Endothelial cell of umbilical vein (primary cell): ENCODE data around the gene SCAANT1.

ENCODE experiments used
- CTCF ChIP-seq, 2 donors: IDR thresholded peaks; 1 replicate in 1 of 2; 2 replicates in 1 of 2; pipeline ENCODE4 v1.5.1; 2011; ENCODE audit warnings: low read length in 2 of 2, mild to moderate bottlenecking in 2 of 2, moderate library complexity in 2 of 2, control low read depth in 1 of 2, inconsistent platforms in 1 of 2, low read depth in 1 of 2; ENCODE audit not compliant: insufficient read depth in 1 of 2; ENCODE audit errors: extremely low read depth in 1 of 2
- EZH2 ChIP-seq: IDR thresholded peaks from 2 replicates; pipeline ENCODE4 v1.6.1; 2012; ENCODE audit warnings: borderline replicate concordance, low read depth, mild to moderate bottlenecking, moderate library complexity, low read length, inconsistent platforms; ENCODE audit not compliant: severe bottlenecking
- GATA2 ChIP-seq: IDR thresholded peaks from 2 replicates; pipeline ENCODE4 v1.7.0; 2011; ENCODE audit warnings: low read depth, mild to moderate bottlenecking, moderate library complexity, mixed read lengths, low read length; ENCODE audit not compliant: insufficient read length, insufficient read depth
- POLR2A ChIP-seq: IDR thresholded peaks from 2 replicates; pipeline ENCODE4 v1.6.1; 2012; ENCODE audit warnings: low read depth, mild to moderate bottlenecking, control low read depth, low read length
- POLR2AphosphoS5 ChIP-seq: IDR thresholded peaks from 2 replicates; pipeline ENCODE4 v1.6.1; 2012; ENCODE audit warnings: low read depth, mild to moderate bottlenecking, control low read depth, low read length, moderate library complexity; ENCODE audit not compliant: insufficient read depth

- TF ChIP-seq EZH2 (no peak), POLR2AphosphoS5 (no peak), CTCF (IDR thresholded peaks at IDR 0.05; ENCODE audit: extremely low read depth in 1 of 2, insufficient read depth in 1 of 2, low read depth in 1 of 2, low read length in 2 of 2) (no peak), POLR2A (no peak), GATA2 (no peak)
These were observed 48.0 kb upstream of the SCAANT1 start for GRCh38 chr3:63960048-63960711.
